Bladder microvascular endothelial cell (primary cell): ENCODE data around the gene SMIM11. TPM values are rescaled to one million over a fixed set of nuclear protein-coding genes. Genes with fewer than 3 reads are reported as not detected.

Source experiments
- total RNA-seq: library from RNA; depleted of rRNA; stranded (reverse); fragments of >200 nt; gene quantifications from 2 replicates; pipeline ENCODE4 v1.2.3, GENCODE V29; 2014

SMIM11 gene
- total RNA-seq = 14.0 and 14.1 TPM in 2 replicates

GRCh38 chr21:34374940-34375618 lies at the start of gene SMIM11:
TSS of gene SMIM11 (plus strand) at chr21:34375507. CDS start at chr21:34379505, 3,998 bp downstream.

GRCh38 chr21:34363733-34364132 lies 11.6 kb upstream of the SMIM11 start, which contains the start of gene KCNE2:
TSS of gene KCNE2 (plus strand) at chr21:34364006. CDS start at chr21:34370479, 6,473 bp downstream.

GRCh38 chr21:34423805-34424204 lies 48.5 kb downstream of the SMIM11 start, which contains the start of gene SMIM34:
TSS of gene SMIM34 (minus strand) at chr21:34423951. CDS start at chr21:34423839, 112 bp downstream.

Other genes with a start within 250 kb of the SMIM11 start
- not detected in 2 replicates for gene KCNE2, start 11.5 kb upstream of the SMIM11 start, total RNA-seq
- not detected in 2 replicates for gene SMIM34, start 48.4 kb downstream of the SMIM11 start, total RNA-seq
- gene KCNE1, start 136.7 kb downstream of the SMIM11 start, total RNA-seq = under 0.01 and 0.25 TPM in 2 replicates
- 42.1 and 47.9 TPM in 2 replicates for gene RCAN1, start 239.6 kb downstream of the SMIM11 start, total RNA-seq